Amniotic epithelial cell (primary cell): ENCODE data around the gene MARCHF6.
"Not testable (repeated sequence)": the region's sequence is repeated elsewhere in the genome, so short reads cannot be mapped to it uniquely, and the experiment has no call there.

ENCODE experiments used
- DNase-seq: peaks from one replicate; pipeline ENCODE4 v3.0.0-alpha.2; 2010; ENCODE audit warnings: low read depth

Gene MARCHF6

GRCh38 chr5:10324518-10325370 is 28.8 kb upstream of the MARCHF6 start:
- DNase-seq: no peak

- no peak for DNase-seq
Observed at GRCh38 chr5:10328323-10328722, 25.2 kb upstream of the MARCHF6 start.

- no peak for DNase-seq
Observed at GRCh38 chr5:10329446-10329819, 24.1 kb upstream of the MARCHF6 start.

GRCh38 chr5:10329820-10330481 is 23.5 kb upstream of the MARCHF6 start:
- DNase-seq: peak; percentile 83

GRCh38 chr5:10330511-10331230 is 22.8 kb upstream of the MARCHF6 start:
- no peak for DNase-seq

- peak; percentile 63 for DNase-seq
Observed at GRCh38 chr5:10331341-10331796, 22.1 kb upstream of the MARCHF6 start.

GRCh38 chr5:10332301-10332700 is 21.2 kb upstream of the MARCHF6 start:
- no peak for DNase-seq

- DNase-seq: peak; percentile 27
Observed at GRCh38 chr5:10333154-10334006, 20.1 kb upstream of the MARCHF6 start.

GRCh38 chr5:10334831-10335230 is 18.7 kb upstream of the MARCHF6 start:
- no peak for DNase-seq

GRCh38 chr5:10335711-10336470 is 17.6 kb upstream of the MARCHF6 start:
- no peak for DNase-seq

- DNase-seq: no peak
Observed at GRCh38 chr5:10337107-10337506, 16.4 kb upstream of the MARCHF6 start.

- DNase-seq: no peak
Observed at GRCh38 chr5:10337986-10338385, 15.5 kb upstream of the MARCHF6 start.

GRCh38 chr5:10338686-10339057 is 14.8 kb upstream of the MARCHF6 start:
- DNase-seq: no peak

GRCh38 chr5:10339058-10339811 is 14.3 kb upstream of the MARCHF6 start:
- no peak for DNase-seq

GRCh38 chr5:10339958-10340357 is 13.5 kb upstream of the MARCHF6 start:
- no peak for DNase-seq

GRCh38 chr5:10343486-10343885 is 10.0 kb upstream of the MARCHF6 start:
- DNase-seq: no peak

- DNase-seq: not testable (repeated sequence)
Observed at GRCh38 chr5:10344461-10345106, 8.9 kb upstream of the MARCHF6 start.

- no peak for DNase-seq
Observed at GRCh38 chr5:10348258-10348657, 5.2 kb upstream of the MARCHF6 start.

- DNase-seq: peak; percentile 75
Observed at GRCh38 chr5:10351199-10351905, 2.1 kb upstream of the MARCHF6 start.
